Dedifferentiated amniotic fluid mesenchymal stem cell (primary cell): ENCODE data around the gene GP2.

Source experiments
- DNase-seq: peaks from one replicate; pipeline ENCODE4 v3.0.0-alpha.2; 2016; ENCODE audit errors: extremely low spot score

GP2 gene

GRCh38 chr16:20307240-20307671, 20.1 kb downstream of the GP2 start:
- no peak for DNase-seq

- DNase-seq, result no peak
Observed at GRCh38 chr16:20306401-20306800, 20.9 kb downstream of the GP2 start.

- no peak for DNase-seq
Observed at GRCh38 chr16:20303012-20303411, 24.3 kb downstream of the GP2 start.

GRCh38 chr16:20302389-20302788, 24.9 kb downstream of the GP2 start:
- DNase-seq, result no peak

- DNase-seq, result no peak
Observed at GRCh38 chr16:20301840-20302239, 25.5 kb downstream of the GP2 start.

GRCh38 chr16:20300312-20301097, 26.8 kb downstream of the GP2 start:
- peak; percentile 15 for DNase-seq

GRCh38 chr16:20298452-20298851, 28.9 kb downstream of the GP2 start:
- DNase-seq, result no peak

- no peak for DNase-seq
Observed at GRCh38 chr16:20291208-20292206, 35.8 kb downstream of the GP2 start.

GRCh38 chr16:20289571-20289970, 37.7 kb downstream of the GP2 start:
- DNase-seq, result no peak

GRCh38 chr16:20285993-20286499, 41.3 kb downstream of the GP2 start:
- no peak for DNase-seq

- DNase-seq, result no peak
Observed at GRCh38 chr16:20280259-20280658, 47.1 kb downstream of the GP2 start.

GRCh38 chr16:20271893-20272292, 55.4 kb downstream of the GP2 start:
- DNase-seq, result no peak

GRCh38 chr16:20268409-20268808, 58.9 kb downstream of the GP2 start:
- DNase-seq, result no peak

GRCh38 chr16:20265019-20265418, 62.3 kb downstream of the GP2 start:
- DNase-seq, result no peak

- no peak for DNase-seq
Observed at GRCh38 chr16:20263138-20263855, 64.0 kb downstream of the GP2 start.

- no peak for DNase-seq
Observed at GRCh38 chr16:20262248-20262647, 65.1 kb downstream of the GP2 start.

GRCh38 chr16:20260215-20261009, 66.9 kb downstream of the GP2 start:
- no peak for DNase-seq
